Caco-2 (cell line): Measurements from ENCODE around the gene SHLD2. TPM values are rescaled to one million over a fixed set of nuclear protein-coding genes. Genes with fewer than 3 reads are reported as not detected.

Experiments used
- BruUV-seq: library from RNA; stranded (reverse); fragments of 400-500 nt; replicated peaks from 2 replicates; lab custom pipeline; 2021; lab: Mats Ljungman, UMichigan
- CTCF ChIA-PET: fragments of 300-600 bp; sonication (Branson Sonifier 250); formaldehyde crosslinking; loops from one replicate; lab custom pipeline; 2022; ENCODE audit warnings: antibody characterized with exemption; lab: Charles Lee
- POLR2A ChIA-PET: fragments of 300-600 bp; sonication (Branson Sonifier 250); formaldehyde crosslinking; loops from one replicate; lab custom pipeline; 2022; ENCODE audit warnings: antibody characterized with exemption; lab: Charles Lee
- DNase-seq, 2 experiments: peaks; one replicate each; pipeline versions ENCODE4 v3.0.0 to v3.0.0-alpha.2; 2020 to 2022
- H3K27me3 ChIP-seq: replicated peaks from 2 replicates; pipeline ENCODE4 v1.6.0; 2011; ENCODE audit warnings: low read length; ENCODE audit not compliant: control insufficient read depth, insufficient read depth
- H3K36me3 ChIP-seq: 2 replicates; pipeline ENCODE4 v1.5.1; 2011; ENCODE audit warnings: low read length; ENCODE audit not compliant: control insufficient read depth, insufficient read depth
- H3K4me1 ChIP-seq: fragments of 250-450 bp; sonication (Bioruptor Pico); 2 replicates; pipeline ENCODE4 v1.5.1; 2020; ENCODE audit warnings: mild to moderate bottlenecking
- H3K4me3 ChIP-seq: 2 replicates; pipeline ENCODE4 v1.5.1; 2011; ENCODE audit warnings: low read depth, mild to moderate bottlenecking, control low read depth, low read length
- H3K9me3 ChIP-seq: fragments of 250-450 bp; sonication (Bioruptor Pico); 2 replicates; pipeline ENCODE4 v1.5.1; 2020; ENCODE audit warnings: mild to moderate bottlenecking, moderate library complexity
- H3K27ac Mint-ChIP-seq: one replicate; pipeline ENCODE4 v1.8.0; 2022; ENCODE audit warnings: mixed read lengths; ENCODE audit not compliant: unreplicated experiment
- H3K27me3 Mint-ChIP-seq: one replicate; pipeline ENCODE4 v1.8.0; 2022; ENCODE audit warnings: mixed read lengths; ENCODE audit not compliant: insufficient read depth, unreplicated experiment
- H3K36me3 Mint-ChIP-seq: one replicate; pipeline ENCODE4 v1.8.0; 2022; ENCODE audit warnings: mild to moderate bottlenecking, mixed read lengths; ENCODE audit not compliant: insufficient read depth, unreplicated experiment
- H3K4me1 Mint-ChIP-seq: one replicate; pipeline ENCODE4 v1.8.0; 2022; ENCODE audit warnings: low read depth, mixed read lengths; ENCODE audit not compliant: unreplicated experiment
- H3K4me3 Mint-ChIP-seq: one replicate; pipeline ENCODE4 v1.8.0; 2022; ENCODE audit warnings: mild to moderate bottlenecking, moderate library complexity, mixed read lengths; ENCODE audit not compliant: unreplicated experiment
- H3K9me3 Mint-ChIP-seq: one replicate; pipeline ENCODE4 v1.8.0; 2022; ENCODE audit warnings: mixed read lengths; ENCODE audit not compliant: unreplicated experiment
- CTCF ChIP-seq, 2 experiments: fragments of 200-600 bp in 1 of 2; IDR thresholded peaks; 1 replicate in 1 of 2; 2 replicates in 1 of 2; pipeline versions ENCODE4 v1.5.1 to v1.8.0; 2011 to 2022; ENCODE audit warnings: antibody characterized with exemption in 1 of 2, control low read depth in 1 of 2, inconsistent platforms in 1 of 2, low read depth in 1 of 2, low read length in 1 of 2, mild to moderate bottlenecking in 1 of 2, moderate library complexity in 1 of 2; ENCODE audit not compliant: insufficient read depth in 1 of 2, severe bottlenecking in 1 of 2, unreplicated experiment in 1 of 2
- intact Hi-C: fragments of 100-400 bp; cut with micrococcal nuclease; formaldehyde crosslinking; loops from one replicate; pipeline ENCODE4 v1.10.0; 2022; ENCODE audit not compliant: unreplicated experiment
- total RNA-seq: library from RNA; stranded (reverse); gene quantifications from 2 replicates; pipeline ENCODE4 v1.2.3, GENCODE V29; 2022

The SHLD2 gene
- total RNA-seq, 1 experiment from 2014 or later = 51.0 TPM

GRCh38 chr10:87066178-87066577 lies 28.8 kb upstream of the SHLD2 start:
- Mint-ChIP-seq H3K27me3 (no peaks in the 10 kb centered on the region), H3K4me1 (peaks cover 26% of the 10 kb centered on the region), H3K27ac (peak overlapping the region; percentile 6), H3K4me3 (no peak overlapping the region), H3K9me3 (no peaks in the 10 kb centered on the region), H3K36me3 (peaks cover 99% of the 10 kb centered on the region)
- BruUV-seq = no TSS peak
- intact Hi-C loops = no loop called here
- H3K27me3 ChIP-seq = no peaks in the 10 kb centered on the region
- TF ChIP-seq CTCF (IDR thresholded peaks at IDR 0.05; ENCODE audit: insufficient read depth in 1 of 2, low read depth in 1 of 2, low read length in 1 of 2, severe bottlenecking in 1 of 2, unreplicated experiment in 1 of 2) = no peak
- POLR2A ChIA-PET = no interaction called here
- H3K36me3 ChIP-seq = peaks cover 4% of the 10 kb centered on the region
- no peak for DNase-seq
- H3K9me3 ChIP-seq = no peaks in the 10 kb centered on the region
- CTCF ChIA-PET = no interaction called here
- peaks cover 5% of the 10 kb centered on the region; the same call in 1 of the 2 replicates for H3K4me1 ChIP-seq
- H3K4me3 ChIP-seq = no peak overlapping the region

DNA sequence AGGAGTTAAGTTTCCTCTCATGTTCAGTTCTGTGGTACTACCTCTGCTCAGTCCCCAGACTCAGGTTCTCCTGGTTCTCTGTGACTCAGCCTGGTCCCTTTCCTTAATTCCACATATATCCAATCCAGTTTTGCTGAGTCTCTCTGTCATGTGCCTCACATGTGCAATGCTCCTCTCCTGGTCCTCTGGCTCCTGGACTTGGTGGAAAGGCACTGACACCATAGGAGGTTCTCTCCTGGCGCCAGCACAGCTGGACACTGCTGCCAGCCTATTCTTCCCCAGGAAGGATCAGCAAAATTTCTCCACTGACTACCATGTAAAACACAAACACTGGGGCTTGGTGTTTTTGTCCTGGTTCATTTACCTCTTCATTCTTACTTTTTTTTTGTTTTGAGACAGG lies 28.1 kb upstream of the SHLD2 start:
- Mint-ChIP-seq H3K27ac (peak overlapping the region; percentile 18), H3K4me3 (no peak overlapping the region), H3K4me1 (peaks cover 33% of the 10 kb centered on the region), H3K27me3 (no peaks in the 10 kb centered on the region), H3K36me3 (peaks cover 99% of the 10 kb centered on the region), H3K9me3 (no peaks in the 10 kb centered on the region)
- DNase-seq = no peak
- ChIA-PET CTCF (no interaction called here), POLR2A (no interaction called here)
- Histone ChIP-seq H3K9me3 (no peaks in the 10 kb centered on the region), H3K27me3 (no peaks in the 10 kb centered on the region), H3K36me3 (peaks cover 2% of the 10 kb centered on the region), H3K4me1 (peaks cover 5% of the 10 kb centered on the region; the same call in 1 of the 2 replicates), H3K4me3 (no peak overlapping the region)
- intact Hi-C loops = no loop called here
- no peak for TF ChIP-seq CTCF (IDR thresholded peaks at IDR 0.05; ENCODE audit: insufficient read depth in 1 of 2, low read depth in 1 of 2, low read length in 1 of 2, severe bottlenecking in 1 of 2, unreplicated experiment in 1 of 2)
- TSS peak; percentile 2 for BruUV-seq

DNA sequence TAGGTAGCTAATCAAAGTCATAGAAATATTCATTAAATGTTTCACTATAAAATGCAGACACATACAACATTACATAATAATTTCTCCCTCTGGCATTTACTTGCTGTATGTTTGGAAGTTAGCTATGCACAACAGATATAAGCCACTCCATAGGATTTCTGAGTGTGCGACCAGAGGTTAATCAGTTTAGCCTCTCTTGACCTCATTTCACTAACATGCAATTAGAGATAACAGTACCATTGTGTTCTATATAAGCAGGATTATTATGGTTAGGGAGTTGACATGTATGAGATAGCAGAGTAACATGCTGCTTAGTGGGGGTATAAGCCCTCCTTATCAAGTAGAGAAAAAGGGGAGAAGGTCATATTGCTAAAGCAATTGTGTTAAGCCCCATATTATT lies 26.7 kb upstream of the SHLD2 start:
- CTCF ChIA-PET = no interaction called here

More for the DNA sequence above, 26.7 kb upstream of the SHLD2 start:
- peaks cover 5% of the 10 kb centered on the region; the same call in 1 of the 2 replicates for H3K4me1 ChIP-seq
- no peaks in the 10 kb centered on the region for H3K9me3 ChIP-seq
- H3K4me3 Mint-ChIP-seq = no peak overlapping the region
- POLR2A ChIA-PET = no interaction called here
- no peak overlapping the region for H3K27ac Mint-ChIP-seq
- H3K27me3 Mint-ChIP-seq = no peaks in the 10 kb centered on the region
- no peak overlapping the region for H3K4me3 ChIP-seq
- H3K36me3 ChIP-seq = peaks cover 2% of the 10 kb centered on the region
- H3K4me1 Mint-ChIP-seq = peaks cover 40% of the 10 kb centered on the region
- no peak for TF ChIP-seq CTCF (IDR thresholded peaks at IDR 0.05; ENCODE audit: insufficient read depth in 1 of 2, low read depth in 1 of 2, low read length in 1 of 2, severe bottlenecking in 1 of 2, unreplicated experiment in 1 of 2)
- no peaks in the 10 kb centered on the region for H3K27me3 ChIP-seq
- H3K9me3 Mint-ChIP-seq = no peaks in the 10 kb centered on the region
- no TSS peak for BruUV-seq
- peaks cover 95% of the 10 kb centered on the region for H3K36me3 Mint-ChIP-seq
- DNase-seq = no peak
- intact Hi-C loops = no loop called here
